PC-3 (cell line): ENCODE data around the gene LRP1B. TPM values are rescaled to one million over a fixed set of nuclear protein-coding genes. Genes with fewer than 3 reads are reported as not detected.
A peak's percentile ranks its signal among the peaks of the same experiment; 100 is the strongest.

ENCODE experiments used
- ATAC-seq: fragments of 200-7000 bp; cut with Tn5 transposase; 2 replicates; pipeline ENCODE4 v1.9.1; 2020; ENCODE audit warnings: mild to moderate bottlenecking, moderate library complexity
- BruUV-seq: library from RNA; stranded (reverse); fragments of 400-500 nt; replicated peaks from 2 replicates; lab custom pipeline; 2021; lab: Mats Ljungman, UMichigan
- CTCF ChIA-PET: fragments of 300-600 bp; sonication (Branson Sonifier 250); formaldehyde crosslinking; loops from one replicate; lab custom pipeline; 2022; ENCODE audit warnings: antibody characterized with exemption; lab: Charles Lee
- POLR2A ChIA-PET: fragments of 300-600 bp; sonication (Branson Sonifier 250); formaldehyde crosslinking; loops from one replicate; lab custom pipeline; 2022; ENCODE audit warnings: antibody characterized with exemption; ENCODE audit not compliant: unreplicated experiment; lab: Charles Lee
- DNase-seq: peaks from one replicate; pipeline ENCODE4 v3.0.0-alpha.2; 2015
- H2AFZ ChIP-seq: fragments of 300-600 bp; sonication (generic); 2 replicates; pipeline ENCODE4 v1.6.0; 2016; ENCODE audit warnings: antibody characterized with exemption, low read length
- H3F3A ChIP-seq: fragments of 300-600 bp; sonication (generic); one replicate; pipeline ENCODE4 v1.6.0; 2017; ENCODE audit warnings: antibody characterized with exemption, low read length, control low read depth, mild to moderate bottlenecking; ENCODE audit not compliant: unreplicated experiment
- H3K27ac ChIP-seq: fragments of 300-600 bp; sonication (generic); 2 replicates; pipeline ENCODE4 v1.5.1; 2016; ENCODE audit warnings: mild to moderate bottlenecking, low read length
- H3K27me3 ChIP-seq: fragments of 300-600 bp; sonication (generic); 2 replicates; pipeline ENCODE4 v1.6.1; 2016; ENCODE audit warnings: low read length, mixed read lengths
- H3K36me3 ChIP-seq: fragments of 300-600 bp; sonication (generic); 2 replicates; pipeline ENCODE4 v1.6.1; 2016; ENCODE audit warnings: low read depth, mixed run types, low read length, mixed read lengths
- H3K4me1 ChIP-seq: fragments of 300-600 bp; sonication (generic); 2 replicates; pipeline ENCODE4 v1.5.1; 2016; ENCODE audit warnings: low read length; ENCODE audit not compliant: insufficient read depth
- H3K4me2 ChIP-seq: fragments of 300-600 bp; sonication (generic); 2 replicates; pipeline ENCODE4 v1.6.0; 2016; ENCODE audit warnings: low read length
- H3K4me3 ChIP-seq: fragments of 300-600 bp; sonication (generic); 2 replicates; pipeline ENCODE4 v1.5.1; 2016; ENCODE audit warnings: mild to moderate bottlenecking, low read length, mixed read lengths
- H3K79me2 ChIP-seq: fragments of 300-600 bp; sonication (generic); 2 replicates; pipeline ENCODE4 v1.6.1; 2017; ENCODE audit warnings: low read length, mixed read lengths
- H3K9ac ChIP-seq: fragments of 300-600 bp; sonication (generic); 2 replicates; pipeline ENCODE4 v1.6.0; 2016; ENCODE audit warnings: mild to moderate bottlenecking, low read length
- H3K9me2 ChIP-seq: fragments of 300-600 bp; sonication (generic); replicated peaks from 2 replicates; pipeline ENCODE4 v1.6.1; 2016; ENCODE audit warnings: mixed run types, low read length, mixed read lengths
- H3K9me3 ChIP-seq: fragments of 300-600 bp; sonication (generic); 2 replicates; pipeline ENCODE4 v1.6.1; 2016; ENCODE audit warnings: low read length, mixed read lengths
- H4K20me1 ChIP-seq: fragments of 300-600 bp; sonication (generic); 2 replicates; pipeline ENCODE4 v1.6.1; 2016; ENCODE audit warnings: low read length, mixed read lengths
- CTCF ChIP-seq: fragments of 300-600 bp; sonication (generic); conservative IDR thresholded peaks from 2 replicates; pipeline ENCODE4 v1.5.1; 2017; ENCODE audit warnings: antibody characterized with exemption, low read depth, mild to moderate bottlenecking, low read length
- EZH2 ChIP-seq: fragments of 300-600 bp; sonication (generic); IDR thresholded peaks from one replicate; pipeline ENCODE4 v1.6.1; 2017; ENCODE audit warnings: antibody characterized with exemption, mild to moderate bottlenecking, low read length; ENCODE audit not compliant: unreplicated experiment
- EZH2phosphoT487 ChIP-seq: fragments of 300-600 bp; sonication (generic); IDR thresholded peaks from 2 replicates; pipeline ENCODE4 v1.6.1; 2018; ENCODE audit warnings: mild to moderate bottlenecking, antibody characterized with exemption, low read length, borderline replicate concordance
- intact Hi-C: fragments of 100-400 bp; cut with micrococcal nuclease; formaldehyde crosslinking; loops from 2 replicates; pipeline ENCODE4 v1.9.0; 2023
- total RNA-seq: library from RNA; depleted of rRNA; stranded (reverse); fragments of >200 nt; gene quantifications from 2 replicates; pipeline ENCODE4 v1.2.3, GENCODE V29; 2014

The LRP1B gene
- total RNA-seq, 1 experiment from 2014 or later = 0.04 TPM

GRCh38 chr2:141911485-141912066 is 219.2 kb downstream of the LRP1B start:
- peak; percentile 78 for DNase-seq
- Histone ChIP-seq H2AFZ (no peak overlapping the region), H3K4me3 (no peak overlapping the region), H3K9me3 (no peaks in the 10 kb centered on the region), H3K36me3 (no peaks in the 10 kb centered on the region), H4K20me1 (no peaks in the 10 kb centered on the region), H3K4me2 (no peak overlapping the region), H3K9ac (no peak overlapping the region), H3K27ac (no peak overlapping the region), H3K4me1 (no peaks in the 10 kb centered on the region), H3K9me2 (no peaks in the 10 kb centered on the region), H3K27me3 (no peaks in the 10 kb centered on the region), H3K79me2 (no peaks in the 10 kb centered on the region), H3F3A (no peaks in the 10 kb centered on the region)
- TF ChIP-seq EZH2 (no peak), EZH2phosphoT487 (no peak), CTCF (peak; percentile 67)
- ChIA-PET POLR2A (no interaction called here), CTCF (no interaction called here)
- BruUV-seq = no TSS peak
- ATAC-seq = peak; percentile 87
- intact Hi-C loops = loop anchor here (2.0 to 10.0 kb wide), 4 partner anchors 226 to 693 kb away; no protein-coding TSS in a partner anchor

- intact Hi-C loops = loop anchor here (10.0 kb wide), 1 partner anchor 182 kb away; no protein-coding TSS in a partner anchor
- no peak overlapping the region for H3K27ac ChIP-seq
- POLR2A ChIA-PET = no interaction called here
- no peak overlapping the region for H3K4me2 ChIP-seq
- H3K36me3 ChIP-seq = no peaks in the 10 kb centered on the region
- no TSS peak for BruUV-seq
- no peak overlapping the region for H3K4me3 ChIP-seq
- no peaks in the 10 kb centered on the region for H3F3A ChIP-seq
- H3K27me3 ChIP-seq = no peaks in the 10 kb centered on the region
- TF ChIP-seq EZH2phosphoT487 (no peak), EZH2 (no peak), CTCF (peak; percentile 47)
- CTCF ChIA-PET = no interaction called here
- H3K4me1 ChIP-seq = no peaks in the 10 kb centered on the region
- H2AFZ ChIP-seq = 0 out of 2 replicates have a peak overlapping the region, but pooled peaks have one; percentile 27
- H3K79me2 ChIP-seq = no peaks in the 10 kb centered on the region
- DNase-seq = peak; percentile 11
- H3K9me3 ChIP-seq = no peaks in the 10 kb centered on the region
- peak; percentile 27; the same call in 1 of the 2 replicates for ATAC-seq
- no peak overlapping the region for H3K9ac ChIP-seq
- H3K9me2 ChIP-seq = no peaks in the 10 kb centered on the region
- no peaks in the 10 kb centered on the region for H4K20me1 ChIP-seq
Observed at GRCh38 chr2:141906678-141907077, 224.1 kb downstream of the LRP1B start.

- no peak overlapping the region for H3K4me3 ChIP-seq
- H3K27me3 ChIP-seq = no peaks in the 10 kb centered on the region
- intact Hi-C loops = loop anchor here (10.0 kb wide), 1 partner anchor 176 kb away; no protein-coding TSS in a partner anchor
- H2AFZ ChIP-seq = no peak overlapping the region
- no peaks in the 10 kb centered on the region for H3K36me3 ChIP-seq
- ChIA-PET CTCF (no interaction called here), POLR2A (no interaction called here)
- no peaks in the 10 kb centered on the region for H3K9me2 ChIP-seq
- TF ChIP-seq EZH2 = no peak
- TF ChIP-seq EZH2phosphoT487 = no peak
- no peak for TF ChIP-seq CTCF
- H3K9ac ChIP-seq = no peak overlapping the region
- H3K4me1 ChIP-seq = no peaks in the 10 kb centered on the region
- H3K27ac ChIP-seq = no peak overlapping the region
- H3K9me3 ChIP-seq = no peaks in the 10 kb centered on the region
- no TSS peak for BruUV-seq
- H4K20me1 ChIP-seq = no peaks in the 10 kb centered on the region
- no peaks in the 10 kb centered on the region for H3K79me2 ChIP-seq
- DNase-seq (no peak), ATAC-seq (no peak)
- H3F3A ChIP-seq = no peaks in the 10 kb centered on the region
- no peak overlapping the region for H3K4me2 ChIP-seq
Observed at GRCh38 chr2:141900826-141901225, 230.0 kb downstream of the LRP1B start.
